DMS79 (cell line): ENCODE measurements around the gene MAPK6.
"Not testable (repeated sequence)": the region's sequence is repeated elsewhere in the genome, so short reads cannot be mapped to it uniquely, and the experiment has no call there.

Experiments
- DNase-seq: peaks from one replicate; lab custom pipeline; 2025; lab: John Stamatoyannopoulos, UW

Gene MAPK6

DNA sequence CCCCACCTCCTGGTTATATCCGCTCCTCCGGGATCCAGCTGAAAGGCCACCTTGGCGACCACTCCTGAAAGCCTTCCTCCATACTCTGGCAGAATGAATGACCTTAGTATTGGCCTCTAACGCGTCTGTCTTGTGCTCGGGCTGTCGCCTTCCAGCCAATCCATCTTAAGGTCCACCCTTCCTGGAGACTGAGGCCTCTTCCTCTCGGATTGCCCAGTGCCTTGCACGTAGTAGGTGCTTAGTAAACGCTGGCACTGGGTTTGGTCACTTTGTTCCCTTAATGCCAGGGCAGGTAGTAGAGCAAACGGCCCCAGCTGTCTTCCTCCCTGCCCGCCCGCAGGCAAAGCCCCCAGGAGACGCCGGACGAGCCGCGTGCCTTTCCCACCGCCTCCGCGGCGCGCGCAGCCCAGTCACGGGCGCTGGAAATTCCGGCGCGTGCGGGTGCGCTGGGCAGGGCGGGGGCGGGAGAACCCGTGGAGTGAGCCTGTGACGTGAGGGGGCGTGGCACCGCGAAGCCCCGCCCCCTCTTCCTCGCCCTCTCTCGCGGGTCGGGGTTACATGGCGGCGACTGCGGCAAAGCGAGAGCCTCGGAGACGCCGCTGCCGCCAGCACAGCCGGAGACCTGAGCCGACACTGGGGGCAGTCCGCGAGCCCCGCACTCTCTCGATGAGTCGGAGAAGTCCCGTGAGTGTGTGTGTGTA lies at the start of gene MAPK6:
Gene MAPK6, plus strand, starts transcription at position 527 of the 701 bp plus-strand sequence. CDS start 27,242 bp downstream, outside the sequence.
- peak; percentile 40 for DNase-seq

DNA sequence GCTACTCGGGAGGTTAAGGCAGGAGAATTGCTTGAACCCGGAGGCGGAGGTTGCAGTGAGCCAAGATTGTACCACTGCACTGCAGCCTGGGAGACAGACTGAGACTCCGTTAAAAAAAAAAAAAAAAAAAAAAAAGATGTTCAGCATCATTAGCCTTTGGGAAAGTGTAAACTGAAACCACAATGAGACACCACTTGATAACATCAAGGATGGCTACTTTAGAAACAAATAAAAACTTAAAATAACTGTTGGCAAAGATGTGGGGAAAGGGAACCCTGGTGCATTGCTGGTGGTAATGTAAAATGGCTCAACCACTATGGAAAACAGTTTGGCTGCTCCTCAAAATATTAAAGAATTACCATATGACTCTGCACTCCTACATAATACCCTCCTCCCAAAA lies 49.3 kb upstream of the MAPK6 start:
- DNase-seq, result no peak

DNA sequence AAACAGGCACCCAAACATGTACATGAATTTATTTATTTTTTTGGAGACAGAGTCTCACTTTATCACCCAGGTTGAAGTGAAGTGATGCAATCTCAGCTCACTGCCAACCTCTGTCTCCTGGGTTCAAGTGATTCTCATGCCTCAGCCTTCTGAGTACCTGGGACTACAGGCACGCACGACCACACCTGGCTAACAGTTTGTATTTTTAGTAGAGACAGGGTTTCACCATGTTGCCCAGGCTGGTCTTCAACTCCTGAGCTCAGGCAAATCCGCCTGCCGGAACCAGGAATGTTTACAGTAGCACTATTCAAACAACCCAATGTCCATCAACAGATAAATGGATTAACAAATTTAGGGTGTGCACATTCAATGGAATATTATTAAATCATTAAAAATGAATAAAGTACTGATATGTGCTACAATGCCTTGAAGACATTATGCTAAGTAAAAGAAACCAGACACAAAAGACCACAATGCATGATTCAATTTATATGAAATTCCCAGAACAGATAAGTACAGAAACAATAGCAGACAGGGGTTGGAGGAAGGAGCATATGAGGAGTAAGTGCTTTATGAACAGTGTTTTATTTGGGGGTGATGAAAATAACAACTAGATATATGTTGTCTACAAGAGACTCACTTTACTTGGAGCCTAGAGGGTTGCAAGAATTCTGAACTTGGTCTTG lies 48.7 kb upstream of the MAPK6 start:
- DNase-seq, result no peak

- DNase-seq, result no peak
Observed at GRCh38 chr15:51971032-51971374, 48.0 kb upstream of the MAPK6 start.

- peak; percentile 76 for DNase-seq
Observed at GRCh38 chr15:51971375-51972133, 47.5 kb upstream of the MAPK6 start, which contains the start of gene LEO1. LEO1 (minus strand) TSS chr15:51971778; CDS start chr15:51971745, 33 bp downstream.

GRCh38 chr15:51973220-51973619 lies 45.8 kb upstream of the MAPK6 start:
- no peak for DNase-seq

GRCh38 chr15:51973775-51974174 lies 45.2 kb upstream of the MAPK6 start:
- no peak for DNase-seq

- peak; percentile 2 for DNase-seq
Observed at GRCh38 chr15:51982013-51982769, 36.8 kb upstream of the MAPK6 start.

- no peak for DNase-seq
Observed at GRCh38 chr15:51982770-51983103, 36.3 kb upstream of the MAPK6 start.

DNA sequence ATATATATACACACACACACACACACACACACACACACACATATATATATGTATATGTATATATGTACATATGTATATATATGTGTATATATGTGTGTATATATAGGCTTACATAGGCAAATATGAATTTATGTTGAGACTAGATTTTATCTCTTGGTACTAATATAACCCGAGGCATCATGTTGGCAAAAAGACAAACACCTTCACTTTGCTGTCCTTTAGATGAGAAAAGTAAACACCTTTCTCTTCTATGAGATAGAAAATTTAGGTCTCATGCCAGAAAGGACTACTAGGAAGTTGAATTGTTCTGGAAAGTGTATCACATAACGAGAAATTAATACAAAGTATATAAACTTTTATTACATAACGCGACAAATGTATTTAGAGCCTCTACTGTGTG lies 27.9 kb upstream of the MAPK6 start:
- no peak for DNase-seq

DNA sequence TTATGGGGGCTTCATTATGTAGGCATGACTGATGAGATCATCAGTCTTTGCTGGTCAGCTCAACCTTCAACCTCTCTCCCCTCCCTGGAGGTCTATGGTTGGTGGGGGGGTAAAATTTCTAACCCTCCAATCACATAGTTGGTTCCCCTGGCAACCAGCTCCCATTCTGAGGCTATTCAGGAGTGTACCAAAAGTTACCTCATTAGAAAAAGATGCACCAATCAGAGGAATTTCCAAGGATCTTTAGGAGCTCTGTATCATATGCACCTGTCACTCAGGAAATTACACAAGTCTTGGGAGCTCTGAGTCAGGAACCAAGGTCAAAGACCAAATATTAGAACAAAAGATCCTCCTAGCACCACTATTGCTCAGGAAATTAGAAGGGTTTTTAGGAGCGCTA lies 26.1 kb upstream of the MAPK6 start:
- DNase-seq, result no peak

DNA sequence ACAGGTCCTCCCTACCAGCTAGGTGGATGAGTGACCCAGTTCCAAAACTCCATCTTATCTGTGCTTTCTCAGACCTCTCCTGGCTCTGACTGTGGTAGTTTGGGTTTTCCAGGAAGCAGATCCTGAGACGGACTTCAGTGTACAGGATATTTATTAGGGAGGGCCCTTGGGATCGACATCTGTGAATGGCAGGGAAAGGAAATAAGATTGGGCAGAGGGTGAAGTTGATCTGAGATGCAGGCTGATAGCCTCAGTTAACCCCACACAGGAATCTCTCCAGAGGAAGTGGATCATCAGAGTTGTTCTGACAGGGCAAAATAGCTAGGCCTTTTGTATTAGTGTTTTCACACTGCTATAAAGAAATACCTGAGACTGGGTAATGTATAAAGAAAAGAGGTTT lies 16.7 kb upstream of the MAPK6 start:
- no peak for DNase-seq

DNA sequence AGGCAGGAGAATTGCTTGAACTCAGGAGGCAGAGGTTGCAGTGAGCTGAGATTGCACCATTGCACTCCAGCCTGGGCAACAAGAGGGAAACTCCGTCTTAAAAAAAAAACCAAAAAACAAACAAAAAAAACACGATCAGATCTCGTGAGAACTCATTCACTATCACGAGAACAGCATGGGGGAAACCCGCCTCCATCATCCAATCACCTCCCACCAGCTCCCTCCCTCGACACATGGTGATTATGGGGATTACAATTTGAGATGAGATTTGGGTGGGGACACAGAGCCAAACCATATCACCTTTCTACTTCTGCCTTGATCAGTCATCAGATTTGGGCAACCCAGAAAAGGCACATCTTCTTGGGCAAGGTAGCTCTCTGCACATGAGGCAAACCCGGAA lies 15.9 kb upstream of the MAPK6 start:
- DNase-seq, result not testable (repeated sequence)

- DNase-seq, result no peak
Observed at GRCh38 chr15:52003710-52004109, 15.3 kb upstream of the MAPK6 start.

DNA sequence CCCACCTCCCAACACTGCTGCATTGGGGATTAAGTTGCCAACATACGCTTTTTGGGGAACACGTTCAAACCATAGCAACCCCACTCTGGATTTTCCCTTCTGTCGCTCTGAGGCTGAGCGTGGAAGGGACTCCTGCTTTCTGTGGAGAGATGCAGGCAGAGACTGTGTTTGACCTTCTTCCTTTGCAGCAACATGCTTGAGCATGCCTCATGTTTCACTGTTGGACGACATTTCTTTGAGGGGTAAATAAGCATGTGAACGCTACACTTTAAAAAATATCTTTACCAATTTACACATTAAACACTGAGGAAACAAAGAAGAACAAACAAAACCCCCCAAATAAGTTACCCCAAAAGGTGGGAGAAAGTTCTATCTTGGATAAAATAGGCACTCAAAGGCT lies 14.2 kb upstream of the MAPK6 start:
- no peak for DNase-seq

GRCh38 chr15:52005748-52006701 lies 13.0 kb upstream of the MAPK6 start:
- DNase-seq, result no peak

DNA sequence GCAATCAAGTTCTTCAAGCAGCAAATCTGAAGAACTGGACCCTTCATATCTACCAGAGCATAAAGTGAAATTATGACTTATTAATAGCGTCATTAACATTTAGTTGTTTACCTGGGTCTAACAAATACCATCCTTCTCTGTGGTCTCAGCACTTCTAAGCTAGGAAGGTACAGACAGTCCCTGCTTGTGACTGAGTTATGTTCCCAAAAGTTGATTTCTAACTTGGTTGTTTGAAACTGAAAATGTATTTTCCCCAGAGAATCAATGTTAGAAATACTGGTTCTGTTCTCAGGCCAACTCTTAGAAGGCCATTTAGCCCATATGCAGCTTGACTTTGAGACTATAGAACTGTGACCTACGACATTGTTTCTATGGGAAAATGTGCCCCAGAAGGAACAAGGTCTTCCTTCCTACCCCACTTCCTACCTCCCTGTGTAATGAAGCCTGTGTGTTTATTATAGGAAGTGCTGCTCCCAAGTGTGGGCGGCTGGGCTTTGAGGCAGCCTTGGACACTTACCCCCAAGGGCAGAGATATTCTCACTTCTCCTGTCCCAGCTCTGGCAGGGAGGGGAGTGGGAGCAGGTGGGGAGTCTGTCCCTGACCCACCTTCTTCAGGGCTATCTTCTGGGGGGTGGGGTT lies 12.2 kb upstream of the MAPK6 start:
- peak; percentile 41 for DNase-seq

- no peak for DNase-seq
Observed at GRCh38 chr15:52008359-52008697, 10.7 kb upstream of the MAPK6 start.

DNA sequence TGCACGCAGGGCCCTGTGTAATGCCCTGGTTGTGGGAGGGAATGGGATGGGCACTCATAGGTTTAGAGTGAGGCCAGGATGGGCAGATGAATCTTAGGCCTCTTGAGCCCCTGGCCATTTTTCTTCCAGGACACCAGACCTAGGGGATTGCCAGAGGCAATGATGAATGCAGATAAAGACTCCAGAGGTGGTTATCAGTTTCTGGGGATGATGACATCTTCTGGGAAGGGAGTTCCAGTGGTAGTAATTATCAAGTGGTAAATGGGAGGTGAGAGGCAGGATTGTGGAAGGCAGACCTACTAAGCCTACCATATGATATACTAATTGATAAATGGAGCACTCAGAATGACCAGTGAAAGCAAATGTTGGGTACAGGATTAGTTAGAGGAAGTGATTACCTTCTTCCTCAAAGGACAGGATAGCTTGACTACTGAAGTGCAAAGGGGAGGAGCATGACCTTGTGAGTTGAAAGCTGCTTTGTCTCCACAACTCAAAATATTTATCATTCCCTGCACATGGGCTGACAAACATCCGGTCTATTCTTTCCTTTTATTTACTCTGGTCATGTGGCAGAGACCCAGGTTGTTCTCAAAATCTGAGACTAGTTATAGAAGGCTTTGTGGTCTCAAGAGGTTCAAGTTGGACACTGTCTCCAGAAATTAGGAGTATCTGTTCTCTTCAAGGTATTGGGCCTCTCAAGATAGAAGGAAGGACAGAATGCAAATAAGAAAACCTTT lies 10.2 kb upstream of the MAPK6 start:
- DNase-seq, result no peak
